ENCODE data around the gene TXLNA. TPM values are rescaled to one million over a fixed set of nuclear protein-coding genes. Genes with fewer than 3 reads are reported as not detected.

The TXLNA gene
- total RNA-seq, 1 experiment from 2014 or later, result 35.0 TPM

- ChIA-PET CTCF (interaction anchor here (0.5 to 2.4 kb wide), 6 partner anchors 14 to 143 kb away, joined by 3 to 11 read pairs (median 6); partner anchors contain the start of gene HDAC1), POLR2A (interaction anchor here (0.7 to 1.0 kb wide), 4 partner anchors 25 to 426 kb away, joined by 3 to 5 read pairs (median 4); partner anchors contain the start of genes MARCKSL1, SPOCD1 and TXLNA)
- H3K36me3 ChIP-seq (ENCODE audit: control insufficient read depth, insufficient read depth, low read length), result no peaks in the 10 kb centered on the region
- Mint-ChIP-seq H3K9me3 (ENCODE audit: unreplicated experiment) (no peaks in the 10 kb centered on the region), H3K4me3 (ENCODE audit: unreplicated experiment) (peak overlapping the region; percentile 79), H3K36me3 (ENCODE audit: insufficient read depth, unreplicated experiment) (no peaks in the 10 kb centered on the region), H3K4me1 (ENCODE audit: low read depth, unreplicated experiment) (no peaks in the 10 kb centered on the region), H3K27ac (ENCODE audit: unreplicated experiment) (peak overlapping the region; percentile 83), H3K27me3 (ENCODE audit: insufficient read depth, unreplicated experiment) (no peaks in the 10 kb centered on the region)
- H3K27me3 ChIP-seq (replicated peaks; ENCODE audit: control insufficient read depth, insufficient read depth, low read length), result no peaks in the 10 kb centered on the region
- intact Hi-C loops (cut with micrococcal nuclease; ENCODE audit: unreplicated experiment), result loop anchor here (5.0 kb wide), 1 partner anchor 81 kb away; no protein-coding TSS in a partner anchor
- DNase-seq, result peak; percentile 59 to 63
- BruUV-seq (replicated peaks), result TSS peak; percentile 24
- H3K4me3 ChIP-seq (ENCODE audit: low read depth, low read length), result peak overlapping the region; percentile 56
- no peak for TF ChIP-seq CTCF (IDR thresholded peaks at IDR 0.05; ENCODE audit: insufficient read depth in 1 of 2, low read depth in 1 of 2, low read length in 1 of 2, severe bottlenecking in 1 of 2, unreplicated experiment in 1 of 2)
- H3K9me3 ChIP-seq, result no peaks in the 10 kb centered on the region
- H3K4me1 ChIP-seq, result no peaks in the 10 kb centered on the region
Measured at GRCh38 chr1:32241001-32241763, 61.7 kb downstream of the TXLNA start.

GRCh38 chr1:32242341-32242851, 62.9 kb downstream of the TXLNA start:
- Histone ChIP-seq H3K4me3 (ENCODE audit: low read depth, low read length) (no peak overlapping the region), H3K9me3 (no peaks in the 10 kb centered on the region), H3K4me1 (no peaks in the 10 kb centered on the region), H3K27me3 (replicated peaks; ENCODE audit: control insufficient read depth, insufficient read depth, low read length) (no peaks in the 10 kb centered on the region), H3K36me3 (ENCODE audit: control insufficient read depth, insufficient read depth, low read length) (no peaks in the 10 kb centered on the region)
- H3K9me3 Mint-ChIP-seq (ENCODE audit: unreplicated experiment), result no peaks in the 10 kb centered on the region
- intact Hi-C loops (cut with micrococcal nuclease; ENCODE audit: unreplicated experiment), result loop anchor here (5.0 kb wide), 1 partner anchor 80 kb away; no protein-coding TSS in a partner anchor
- H3K27me3 Mint-ChIP-seq (ENCODE audit: insufficient read depth, unreplicated experiment), result no peaks in the 10 kb centered on the region
- H3K4me3 Mint-ChIP-seq (ENCODE audit: unreplicated experiment), result peak overlapping the region; percentile 79
- TF ChIP-seq CTCF (IDR thresholded peaks at IDR 0.05; ENCODE audit: insufficient read depth in 1 of 2, low read depth in 1 of 2, low read length in 1 of 2, severe bottlenecking in 1 of 2, unreplicated experiment in 1 of 2), result no peak
- ChIA-PET CTCF (interaction anchor here (0.6 to 2.4 kb wide), 2 partner anchors 26 to 278 kb away, joined by 3 to 11 read pairs; no protein-coding TSS in a partner anchor), POLR2A (no interaction called here)
- H3K27ac Mint-ChIP-seq (ENCODE audit: unreplicated experiment), result no peak overlapping the region
- no TSS peak for BruUV-seq (replicated peaks)
- no peak for DNase-seq
- H3K36me3 Mint-ChIP-seq (ENCODE audit: insufficient read depth, unreplicated experiment), result no peaks in the 10 kb centered on the region
- no peaks in the 10 kb centered on the region for H3K4me1 Mint-ChIP-seq (ENCODE audit: low read depth, unreplicated experiment)

GRCh38 chr1:32246888-32247273, 67.4 kb downstream of the TXLNA start, which contains the start of gene FAM167B:
Gene FAM167B (plus strand): TSS chr1:32247222. CDS start chr1:32247422, 200 bp downstream.
- Histone ChIP-seq H3K36me3 (ENCODE audit: control insufficient read depth, insufficient read depth, low read length) (no peaks in the 10 kb centered on the region), H3K4me1 (no peaks in the 10 kb centered on the region), H3K27me3 (replicated peaks; ENCODE audit: control insufficient read depth, insufficient read depth, low read length) (no peaks in the 10 kb centered on the region), H3K4me3 (ENCODE audit: low read depth, low read length) (no peak within 1 kb of the TSS), H3K9me3 (no peaks in the 10 kb centered on the region)
- Mint-ChIP-seq H3K27me3 (ENCODE audit: insufficient read depth, unreplicated experiment) (no peaks in the 10 kb centered on the region), H3K9me3 (ENCODE audit: unreplicated experiment) (no peaks in the 10 kb centered on the region), H3K4me1 (ENCODE audit: low read depth, unreplicated experiment) (no peaks in the 10 kb centered on the region), H3K27ac (ENCODE audit: unreplicated experiment) (no peak within 1 kb of the TSS), H3K36me3 (ENCODE audit: insufficient read depth, unreplicated experiment) (no peaks in the 10 kb centered on the region), H3K4me3 (ENCODE audit: unreplicated experiment) (no peak within 1 kb of the TSS)
- intact Hi-C loops (cut with micrococcal nuclease; ENCODE audit: unreplicated experiment), result no loop called here
- BruUV-seq (replicated peaks), result no TSS peak
- DNase-seq, result no peak
- no peak for TF ChIP-seq CTCF (IDR thresholded peaks at IDR 0.05; ENCODE audit: insufficient read depth in 1 of 2, low read depth in 1 of 2, low read length in 1 of 2, severe bottlenecking in 1 of 2, unreplicated experiment in 1 of 2)
- ChIA-PET POLR2A (no interaction called here), CTCF (no interaction called here)
